Activated T-cell treated with anti-CD3 and anti-CD28 coated beads for 4 hours (primary cell): ENCODE measurements around the gene INPP5A.
"Not testable (repeated sequence)": the region's sequence is repeated elsewhere in the genome, so short reads cannot be mapped to it uniquely, and the experiment has no call there.

Experiments
- DNase-seq: peaks from one replicate; pipeline ENCODE4 v3.0.0-alpha.2; 2020

The INPP5A gene

GRCh38 chr10:132811891-132812481 is 274.4 kb downstream of the INPP5A start:
- DNase-seq, result no peak

- DNase-seq, result no peak
Measured at GRCh38 chr10:132812520-132812919, 274.9 kb downstream of the INPP5A start.

GRCh38 chr10:132813001-132813401 is 275.4 kb downstream of the INPP5A start:
- no peak for DNase-seq

GRCh38 chr10:132813560-132814468 is 276.2 kb downstream of the INPP5A start:
- DNase-seq, result no peak

GRCh38 chr10:132814469-132814856 is 276.9 kb downstream of the INPP5A start:
- no peak for DNase-seq

- DNase-seq, result no peak
Measured at GRCh38 chr10:132815168-132815857, 277.7 kb downstream of the INPP5A start.

GRCh38 chr10:132816718-132817117 is 279.1 kb downstream of the INPP5A start:
- no peak for DNase-seq

- no peak for DNase-seq
Measured at GRCh38 chr10:132817701-132818211, 280.2 kb downstream of the INPP5A start.

GRCh38 chr10:132820056-132820455 is 282.5 kb downstream of the INPP5A start:
- no peak for DNase-seq

- DNase-seq, result not testable (repeated sequence)
Measured at GRCh38 chr10:132825783-132826523, 288.4 kb downstream of the INPP5A start.

GRCh38 chr10:132826524-132827422 is 289.2 kb downstream of the INPP5A start:
- no peak for DNase-seq

GRCh38 chr10:132827423-132827789 is 289.8 kb downstream of the INPP5A start:
- DNase-seq, result no peak

GRCh38 chr10:132827861-132828539 is 290.4 kb downstream of the INPP5A start:
- DNase-seq, result no peak

- DNase-seq, result no peak
Measured at GRCh38 chr10:132828681-132829080, 291.1 kb downstream of the INPP5A start.

- DNase-seq, result no peak
Measured at GRCh38 chr10:132829403-132829802, 291.8 kb downstream of the INPP5A start.

- no peak for DNase-seq
Measured at GRCh38 chr10:132832186-132832969, 294.8 kb downstream of the INPP5A start.
